ENCODE measurements around the gene SMIM45.
A peak's percentile ranks its signal among the peaks of the same experiment; 100 is the strongest.

The SMIM45 gene

DNA sequence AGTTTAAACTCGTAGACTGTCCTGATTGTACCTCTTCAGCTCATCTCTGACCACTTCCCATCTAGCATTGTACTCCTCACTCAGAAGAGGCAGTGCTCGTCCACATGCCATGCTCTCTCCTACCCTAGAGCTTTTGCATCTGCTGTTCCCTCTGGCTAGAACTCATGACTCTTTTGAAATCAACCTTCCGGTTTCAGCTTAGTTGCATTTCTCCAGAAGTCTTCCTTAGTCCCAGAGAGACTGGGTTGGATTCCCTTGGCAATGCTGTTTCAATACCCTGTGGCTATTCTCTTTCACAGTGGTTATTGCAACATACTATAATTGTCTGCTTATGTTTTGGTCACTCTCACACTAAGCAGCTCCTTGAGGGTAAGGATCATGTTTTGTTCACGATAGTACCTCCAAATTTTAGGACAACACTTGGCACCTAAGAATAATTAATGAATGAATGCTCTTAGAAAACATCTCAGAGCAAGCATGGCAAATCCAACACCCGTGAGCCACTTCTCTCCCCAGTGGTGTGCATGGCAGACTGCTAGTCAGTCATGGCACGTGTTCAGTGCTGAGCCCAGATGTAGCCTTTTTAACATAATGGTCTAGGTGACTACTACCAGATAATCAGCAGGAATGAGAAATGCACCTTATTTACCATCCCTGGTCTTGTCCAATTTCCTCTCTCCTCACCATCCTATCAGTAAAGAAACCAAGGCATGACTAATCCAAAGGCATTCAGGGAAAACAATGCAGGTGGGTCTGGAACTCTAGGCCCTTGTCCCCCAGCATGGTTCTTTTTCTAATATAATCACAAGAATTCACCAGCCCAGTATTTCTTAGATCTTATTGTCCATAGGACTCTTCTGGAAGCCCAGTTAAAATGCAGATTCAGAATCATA lies 31.8 kb downstream of the SMIM45 start:
- intact Hi-C loops (cut with micrococcal nuclease): no loop called here
- no peak; the same call in 1 of the 2 replicates for ATAC-seq (ENCODE audit: low read depth)
- Histone ChIP-seq H3K4ac (ENCODE audit: low read depth, low read length) (no peak overlapping the region), H3K56ac (ENCODE audit: extremely low read depth, insufficient read depth, low read length) (no peak overlapping the region), H4K20me1 (ENCODE audit: insufficient read depth, low read length) (no peaks in the 10 kb centered on the region), H2BK120ac (ENCODE audit: low read depth, low read length) (no peak overlapping the region), H4K8ac (ENCODE audit: low read depth in 2 of 2, low read length in 2 of 2) (no peak overlapping the region), H3K4me2 (ENCODE audit: low read depth, low read length) (no peak overlapping the region), H3K9ac (ENCODE audit: low read depth, low read length) (no peak overlapping the region), H3K23ac (ENCODE audit: low read depth, low read length) (no peak overlapping the region), H4K5ac (ENCODE audit: low read depth, low read length) (no peak overlapping the region), H3K79me1 (ENCODE audit: low read depth in 1 of 2, low read length in 2 of 2) (no peaks in the 10 kb centered on the region), H2AFZ (replicated peaks; ENCODE audit: low read length, poor library complexity) (no peak overlapping the region), H4K91ac (ENCODE audit: insufficient read depth, low read depth, low read length) (no peak overlapping the region), H2BK15ac (ENCODE audit: low read depth, low read length) (no peak overlapping the region), H2BK5ac (ENCODE audit: low read depth, low read length, poor library complexity, severe bottlenecking) (no peak overlapping the region), H3K27ac (ENCODE audit: insufficient read depth, low read length) (no peak overlapping the region), H3K4me1 (ENCODE audit: control insufficient read depth, insufficient read depth, low read length) (no peaks in the 10 kb centered on the region), H2AK9ac (replicated peaks; ENCODE audit: low read depth, low read length, poor library complexity) (no peak overlapping the region), H3K36me3 (ENCODE audit: control insufficient read depth, insufficient read depth, low read length) (no peaks in the 10 kb centered on the region), H3K9me3 (ENCODE audit: control insufficient read depth, insufficient read depth, low read length) (no peaks in the 10 kb centered on the region), H3K18ac (ENCODE audit: low read depth, low read length) (no peak overlapping the region), H2BK20ac (ENCODE audit: low read depth, low read length) (no peak overlapping the region), H3K14ac (replicated peaks; ENCODE audit: low read depth, low read length) (no peak overlapping the region), H3K9me1 (ENCODE audit: insufficient read depth, low read length) (no peaks in the 10 kb centered on the region), H3K4me3 (ENCODE audit: insufficient read depth, low read depth, low read length) (no peak overlapping the region), H3K27me3 (ENCODE audit: control insufficient read depth, insufficient read depth, low read length) (peaks cover 37% of the 10 kb centered on the region), H2AK5ac (ENCODE audit: low read depth, low read length) (no peak overlapping the region)
- TF ChIP-seq MAZ (IDR thresholded peaks at IDR 0.05; ENCODE audit: borderline replicate concordance, low read depth, low read length) (no peak), CEBPB (IDR thresholded peaks at IDR 0.05; ENCODE audit: low read depth, low read length) (peak; percentile 68)
- no peak for DNase-seq
- no TSS peak for BruUV-seq (replicated peaks)
- POLR2A ChIA-PET (ENCODE audit: unreplicated experiment): no interaction called here
- dilution Hi-C loops (cut with HindIII; ENCODE audit: low sequenced_read_pairs, unreplicated experiment): no loop called here
- 13% methylated on average over 1 of the region's 6 CpGs; no CpG with 5 or more reads in 1 of the 2 experiments for WGBS, 2 experiments (ENCODE audit: extremely low coverage in 2 of 2, insufficient read length in 1 of 2)
- CTCF ChIA-PET: interaction anchor here (1.4 kb wide), 1 partner anchor 126 kb away, joined by 4 read pairs; no protein-coding TSS in a partner anchor
- in situ Hi-C loops (cut with MboI; ENCODE audit: low sequenced_read_pairs): no loop called here

Data from IMR-90 (cell line).